Left cardiac atrium (tissue), 4 donors: ENCODE results near the gene PLEKHA3. TPM values are rescaled to one million over a fixed set of nuclear protein-coding genes. Genes with fewer than 3 reads are reported as not detected.
A peak's percentile ranks its signal among the peaks of the same experiment; 100 is the strongest.
"Not testable (repeated sequence)": the region's sequence is repeated elsewhere in the genome, so short reads cannot be mapped to it uniquely, and the experiment has no call there.

Source experiments
- ATAC-seq, 2 donors: fragments of 200-7000 bp; cut with Tn5 transposase; one replicate each; pipeline ENCODE4 v1.9.1; 2020; ENCODE audit warnings: mild to moderate bottlenecking in 2 of 2, moderate library complexity in 2 of 2
- DNase-seq: peaks from one replicate; pipeline ENCODE4 v3.0.0-alpha.2; 2020
- intact Hi-C, 2 donors: fragments of 100-400 bp; cut with DNase I; formaldehyde crosslinking; loops; one replicate each; pipeline versions ENCODE4 v1.14.1 to v1.15.1; 2022 to 2023
- long read RNA-seq: library from polyadenylated mRNA; unstranded; transcript quantifications from one replicate; pipeline ENCODE4 v2.0.0, GENCODE V29; 2021
- total RNA-seq, 2 donors: library from RNA; stranded (reverse); fragmentation: NEBNext Ultra II Directional; extraction: Animal tissue kit (Norgen Biotek cat#: 25700); gene quantifications; one replicate each; pipeline ENCODE4 v1.2.1, GENCODE V29; 2021
- donor health status: DM: no; HTN: yes; CAD: no.
- donor health status: DM: no; HTN: yes; CAD: no; lungs with severe emphysema.
- donor health status: DM: yes; HTN: yes; CAD: no.
- donor health status: Dilated cardiomyopathy.

Gene PLEKHA3
- 10 to 100 TPM; 34.0 to 54.1 TPM for total RNA-seq
- long read RNA-seq, partial matches to known transcripts, result 1 of 1 reads
- long read RNA-seq, other reads (novel, unspliced or antisense), result 0 of 1 reads

- intact Hi-C loops, result no loop called here
- ATAC-seq (peak; percentile 93 to 94), DNase-seq (peak; percentile 98)
These were observed at the start of gene PLEKHA3 for GRCh38 chr2:178480227-178481181. PLEKHA3 (plus strand) TSS chr2:178480457; CDS start chr2:178480870, 413 bp downstream.

GRCh38 chr2:178436662-178437061, 43.6 kb upstream of the PLEKHA3 start:
- intact Hi-C loops, result no loop called here
- DNase-seq (no peak), ATAC-seq (no peak)

DNA sequence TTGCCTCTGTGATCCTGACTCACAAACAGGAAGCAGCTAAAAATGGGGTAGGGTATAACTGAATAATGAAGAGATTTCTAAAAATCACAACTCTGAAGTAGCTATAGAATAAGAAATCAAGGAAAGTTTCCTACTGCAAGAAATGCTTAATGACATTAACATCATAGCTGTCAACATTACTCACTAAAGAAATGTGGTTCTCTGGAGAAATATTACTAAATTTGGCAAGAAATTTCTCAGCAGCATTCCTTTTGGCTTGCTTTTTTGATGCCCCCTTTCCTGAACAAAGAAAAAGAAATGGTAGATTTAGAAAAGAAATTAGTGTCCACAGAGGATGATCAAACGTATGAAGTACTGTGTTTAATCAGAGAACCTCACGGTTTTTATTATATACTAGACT, 38.8 kb upstream of the PLEKHA3 start:
- ATAC-seq, result no peak
- intact Hi-C loops, result no loop called here
- no peak for DNase-seq

DNA sequence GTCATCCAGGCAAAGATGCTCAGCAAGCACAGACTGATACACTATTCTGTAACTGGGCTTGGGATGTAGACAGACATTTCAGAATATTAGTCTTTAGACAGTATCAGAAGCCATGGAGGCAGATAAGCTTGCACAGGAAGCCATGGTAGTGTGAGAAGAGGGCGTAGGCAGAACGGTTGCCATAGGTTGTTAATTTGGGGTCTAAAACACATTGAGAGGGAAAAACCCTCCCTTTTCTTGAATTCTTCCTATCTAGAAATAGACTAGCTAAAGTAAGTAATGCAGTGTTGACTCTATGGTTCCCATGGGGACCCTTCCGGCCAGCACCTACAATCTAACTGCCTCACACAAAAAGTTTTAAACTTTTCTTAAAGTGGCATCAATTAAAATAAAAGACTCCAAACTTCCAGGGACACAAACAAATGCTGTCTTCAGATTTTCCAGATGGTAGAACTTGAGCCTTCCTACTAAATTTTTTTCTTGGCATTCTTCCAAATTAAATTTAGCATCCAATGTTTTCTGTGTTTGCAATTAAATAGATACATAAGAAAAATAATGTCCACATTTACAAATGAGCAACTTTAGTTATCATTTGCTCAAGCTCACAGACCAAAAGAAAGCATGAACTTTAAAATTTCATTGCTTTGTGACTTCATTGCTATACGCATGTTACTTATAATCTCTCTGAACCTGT, 31.1 kb upstream of the PLEKHA3 start:
- intact Hi-C loops, result no loop called here
- DNase-seq (no peak), ATAC-seq (no peak)

DNA sequence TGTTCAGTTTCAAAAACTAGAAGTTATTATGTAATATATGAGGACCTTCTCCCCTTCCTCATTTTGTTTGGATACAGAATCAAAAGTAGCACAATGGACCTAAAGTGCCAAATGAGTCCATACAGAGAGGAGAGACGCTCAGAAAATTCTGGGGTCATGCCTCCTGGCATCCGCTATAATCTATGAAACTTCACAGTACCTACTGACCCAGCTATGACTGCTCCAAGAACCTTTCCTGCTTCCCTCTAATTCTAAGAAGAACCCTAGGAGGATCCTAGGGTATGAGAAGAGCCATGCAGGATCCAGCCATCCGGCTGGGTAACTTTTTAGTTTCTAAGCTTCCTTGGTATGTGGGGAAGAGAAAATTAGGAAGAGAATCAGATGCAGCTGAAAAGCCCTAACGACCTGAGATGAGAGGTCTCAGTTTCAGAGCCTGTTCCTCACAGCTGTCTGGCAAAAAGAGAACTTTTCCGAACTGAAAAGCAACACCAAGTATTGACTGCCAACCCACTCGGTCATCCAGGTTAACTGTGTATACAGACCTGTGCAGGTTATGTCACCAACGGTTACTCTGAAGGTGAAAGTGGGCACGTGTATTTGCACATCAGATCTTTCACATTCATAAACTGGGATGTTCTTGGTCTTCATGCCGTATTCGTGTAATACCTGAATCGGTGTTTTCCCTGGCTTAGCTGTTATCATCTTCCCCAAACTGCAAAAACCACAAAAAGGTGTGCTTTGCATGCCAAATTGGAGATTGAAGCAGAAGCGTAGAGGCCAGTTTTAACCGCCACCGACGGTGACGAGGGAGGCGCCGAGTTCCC, 30.3 kb upstream of the PLEKHA3 start:
- DNase-seq, result no peak
- ATAC-seq, result no peak
- intact Hi-C loops, result loop anchor here in 1 of 2 donors (2.0 kb wide), 1 partner anchor 29 kb away; the partner anchor contains the start of gene FKBP7

DNA sequence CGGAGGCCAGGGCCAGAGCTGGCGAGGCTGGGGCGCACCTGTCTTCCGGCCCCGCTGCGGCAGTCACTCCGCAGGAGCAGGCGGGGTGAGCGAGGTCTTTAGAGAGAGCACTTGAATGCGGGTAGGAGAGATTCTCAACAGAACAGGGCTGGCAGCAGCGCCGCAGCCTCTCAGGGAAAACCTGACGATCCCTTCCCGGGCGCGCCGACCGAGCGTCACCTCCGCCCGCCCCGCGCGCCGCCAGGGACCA, 29.8 kb upstream of the PLEKHA3 start:
- ATAC-seq, result no peak
- DNase-seq, result no peak
- intact Hi-C loops, result loop anchor here in 1 of 2 donors (2.0 kb wide), 1 partner anchor 28 kb away; the partner anchor contains the start of gene FKBP7

DNA sequence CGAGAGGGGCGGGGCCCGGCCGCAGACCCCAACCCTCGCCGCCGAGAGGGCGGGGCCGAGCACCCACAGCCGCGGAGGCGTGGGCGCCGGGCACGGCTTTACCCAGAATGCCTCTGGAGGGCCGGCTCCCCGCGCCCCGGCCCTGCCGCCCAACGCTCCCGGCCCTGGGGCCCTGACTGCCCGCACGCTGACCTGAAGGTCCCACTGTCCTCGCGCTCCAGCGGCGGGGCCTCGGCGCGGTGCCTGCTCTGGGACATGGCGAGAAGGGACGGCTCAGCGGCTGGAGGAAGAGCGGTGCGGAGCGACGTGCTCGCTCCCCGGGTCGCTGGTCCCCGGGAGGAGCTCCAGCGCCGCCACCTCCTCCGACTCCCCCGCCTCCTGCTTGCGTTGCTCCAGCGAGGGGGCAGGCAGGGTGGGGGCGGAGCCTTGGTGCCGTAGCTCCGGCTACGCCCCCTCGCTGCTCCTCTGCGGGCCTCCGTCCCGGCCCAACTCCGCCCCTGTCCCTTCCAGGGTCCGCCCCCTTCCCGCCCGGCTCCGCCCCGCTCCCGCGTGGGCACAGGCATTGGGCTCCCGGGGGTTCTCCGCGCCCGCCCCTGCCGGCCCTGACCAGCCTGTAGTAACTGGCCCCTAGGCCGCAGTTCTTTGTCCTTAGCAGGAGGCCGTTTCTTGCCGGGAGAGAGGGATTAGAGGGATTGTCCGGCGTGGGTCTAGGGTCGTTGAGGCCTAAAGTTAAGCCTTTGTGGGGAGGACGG, 29.3 kb upstream of the PLEKHA3 start, which contains the start of the genes PJVK and PRKRA:
Gene PJVK, plus strand, starts transcription at position 605 of the 752 bp plus-strand sequence. CDS start 2,032 bp downstream, outside the sequence.
Gene PRKRA, minus strand, starts transcription at position 402 of the 752 bp plus-strand sequence. Its CDS starts 145 bp downstream, at position 257.
- peak; percentile 98 for DNase-seq
- intact Hi-C loops, result loop anchor here in 1 of 2 donors (2.0 kb wide), 1 partner anchor 28 kb away; the partner anchor contains the start of gene FKBP7
- ATAC-seq, result peak; percentile 98 to 99

DNA sequence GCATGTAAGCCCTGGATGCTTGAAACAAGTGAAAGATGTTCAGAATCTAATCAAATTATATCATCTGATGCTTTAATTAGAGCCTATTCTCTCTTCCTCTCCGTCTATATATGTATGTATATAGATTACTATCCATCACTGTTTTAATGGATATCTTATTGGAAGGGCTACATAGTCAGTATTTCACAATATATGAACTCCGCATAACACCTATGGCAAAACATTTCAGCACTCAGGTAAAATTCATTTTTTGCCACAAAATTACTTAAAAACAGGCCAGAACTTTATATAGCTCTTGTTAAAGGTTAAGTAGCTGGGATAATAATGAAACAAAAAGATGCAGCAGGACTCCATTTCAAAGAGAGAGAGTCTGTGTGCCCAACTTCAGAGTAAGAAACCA, 27.9 kb upstream of the PLEKHA3 start:
- intact Hi-C loops, result no loop called here
- ATAC-seq (no peak), DNase-seq (no peak)

DNA sequence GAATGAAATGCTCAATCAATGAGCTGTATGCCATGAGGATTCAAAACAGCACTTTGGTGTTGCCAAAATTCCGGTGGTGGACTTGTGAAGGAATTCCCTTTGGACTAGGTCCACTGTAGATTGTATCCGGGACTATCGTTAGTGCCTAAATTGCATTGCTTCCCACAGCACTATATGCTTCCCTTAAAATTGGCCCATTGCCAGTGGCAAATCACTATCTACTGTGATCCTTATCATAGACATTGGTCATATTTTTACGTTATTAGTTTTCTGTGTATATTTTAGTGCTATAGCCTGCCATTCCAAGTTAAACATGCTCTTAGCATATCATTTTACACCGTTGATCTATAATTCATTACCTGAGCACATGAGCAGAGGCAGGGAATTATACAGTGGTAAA, 27.4 kb upstream of the PLEKHA3 start:
- no peak for ATAC-seq
- intact Hi-C loops, result no loop called here
- DNase-seq, result no peak

GRCh38 chr2:178455947-178456346, 24.3 kb upstream of the PLEKHA3 start:
- no peak for ATAC-seq
- intact Hi-C loops, result no loop called here
- DNase-seq, result no peak

DNA sequence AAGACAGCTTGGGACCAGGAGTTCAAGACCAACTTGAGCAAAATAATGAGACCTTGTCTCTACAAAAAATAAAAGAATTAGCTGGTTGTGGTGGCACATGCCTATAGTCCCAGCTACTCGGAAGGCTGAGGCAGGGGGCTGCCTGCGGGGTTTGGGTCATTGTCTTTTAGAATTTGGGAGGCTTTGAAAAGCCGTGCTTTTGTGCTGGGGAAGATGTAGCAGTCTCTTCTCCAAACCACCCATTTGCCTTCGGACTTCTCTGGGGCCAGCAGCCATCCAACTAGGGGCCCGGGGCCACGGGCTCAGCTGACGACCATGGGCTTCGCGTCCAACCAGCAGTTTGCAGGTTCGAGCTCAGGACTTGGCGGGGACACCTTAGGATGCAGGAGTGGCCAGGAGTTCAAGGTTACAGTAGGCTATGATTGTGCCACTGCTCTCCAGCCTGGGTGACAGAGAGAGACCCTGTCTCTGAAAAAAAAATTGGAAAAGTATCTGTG, 22.8 kb upstream of the PLEKHA3 start:
- no peak for DNase-seq
- no peak for ATAC-seq
- intact Hi-C loops, result no loop called here

- intact Hi-C loops, result no loop called here
- ATAC-seq (no peak), DNase-seq (no peak)
These were observed 10.9 kb upstream of the PLEKHA3 start for GRCh38 chr2:178469219-178469849.

GRCh38 chr2:178471313-178471712, 8.9 kb upstream of the PLEKHA3 start:
- intact Hi-C loops, DNase-seq, ATAC-seq: not testable (repeated sequence)

GRCh38 chr2:178473373-178473772, 6.9 kb upstream of the PLEKHA3 start:
- intact Hi-C loops, result no loop called here
- no peak for ATAC-seq
- DNase-seq, result no peak

DNA sequence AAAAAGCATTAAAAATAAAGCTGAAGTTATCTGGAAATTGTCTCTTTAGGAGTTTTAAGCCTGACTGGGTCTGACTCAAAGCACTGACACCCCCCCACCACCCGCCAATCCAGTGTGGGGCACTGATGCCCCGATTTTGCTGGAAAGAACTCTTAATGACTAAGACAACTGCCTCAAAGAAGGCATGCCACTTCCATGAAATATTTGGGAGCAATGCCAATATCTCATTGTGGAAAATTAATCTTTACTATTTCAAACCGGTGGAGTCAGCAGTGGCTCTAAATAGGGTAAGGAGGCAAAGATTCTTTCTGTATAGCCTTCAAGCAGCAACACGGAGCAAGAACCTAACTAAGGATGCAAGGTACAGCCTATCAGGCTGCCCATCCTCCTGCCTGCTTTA, 6.3 kb upstream of the PLEKHA3 start:
- ATAC-seq (no peak), DNase-seq (no peak)
- intact Hi-C loops, result no loop called here

DNA sequence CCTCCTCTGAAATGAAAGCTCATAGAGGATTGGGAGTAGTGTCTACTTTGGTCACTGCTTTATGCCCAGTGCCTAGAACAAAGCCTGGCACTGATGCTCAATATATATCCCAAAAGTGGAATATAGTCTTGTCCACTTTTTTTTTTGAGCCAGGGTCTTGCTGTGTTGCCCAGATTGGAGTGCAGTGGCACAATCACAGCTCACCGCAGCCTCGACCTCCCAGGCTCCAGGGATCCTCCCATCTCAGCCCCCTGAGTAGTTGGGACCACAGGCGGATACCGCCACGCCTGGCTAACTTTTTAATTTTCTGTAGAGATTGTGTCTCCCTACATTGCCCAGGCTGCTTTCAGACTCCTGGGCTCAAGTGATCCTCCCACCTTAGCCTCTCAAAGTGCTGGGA, 5.7 kb upstream of the PLEKHA3 start:
- intact Hi-C loops, result no loop called here
- ATAC-seq (no peak), DNase-seq (no peak)

GRCh38 chr2:178476477-178476876, 3.8 kb upstream of the PLEKHA3 start:
- intact Hi-C loops, result no loop called here
- ATAC-seq, result no peak
- DNase-seq, result no peak
